Skin of body (tissue), 2 donors: Measurements from ENCODE around the gene MGAT1. TPM values are rescaled to one million over a fixed set of nuclear protein-coding genes. Genes with fewer than 3 reads are reported as not detected.

Source experiments
- DNase-seq: peaks from one replicate; lab custom pipeline; 2025; lab: John Stamatoyannopoulos, UW
- total RNA-seq: library from RNA; depleted of rRNA; stranded (reverse); fragments of >200 nt; gene quantifications from one replicate; pipeline ENCODE4 v1.2.3, GENCODE V29; 2014

The MGAT1 gene
- total RNA-seq, 1 donor from 2014 or later, result 54.4 TPM

- peak; percentile 36 for DNase-seq
These were observed 22.2 kb upstream of the MGAT1 start for GRCh38 chr5:180824630-180825476.

- DNase-seq, result no peak
These were observed 21.5 kb upstream of the MGAT1 start for GRCh38 chr5:180823940-180824629.

- DNase-seq, result no peak
These were observed 20.7 kb upstream of the MGAT1 start for GRCh38 chr5:180823346-180823745.

GRCh38 chr5:180821538-180821937 lies 18.9 kb upstream of the MGAT1 start:
- DNase-seq, result no peak

- DNase-seq, result no peak
These were observed 18.2 kb upstream of the MGAT1 start for GRCh38 chr5:180820788-180821321.

GRCh38 chr5:180818677-180819341 lies 16.2 kb upstream of the MGAT1 start:
- no peak for DNase-seq

GRCh38 chr5:180817893-180818674 lies 15.5 kb upstream of the MGAT1 start:
- no peak for DNase-seq

- DNase-seq, result peak; percentile 34
These were observed 14.3 kb upstream of the MGAT1 start for GRCh38 chr5:180816608-180817534.

GRCh38 chr5:180815293-180815917 lies 12.8 kb upstream of the MGAT1 start:
- no peak for DNase-seq

- DNase-seq, result no peak
These were observed 10.8 kb upstream of the MGAT1 start for GRCh38 chr5:180813420-180813819.

GRCh38 chr5:180811623-180812124 lies 9.1 kb upstream of the MGAT1 start:
- no peak for DNase-seq

GRCh38 chr5:180810959-180811622 lies 8.5 kb upstream of the MGAT1 start:
- DNase-seq, result peak; percentile 49

GRCh38 chr5:180810210-180810958 lies 7.8 kb upstream of the MGAT1 start:
- peak; percentile 96 for DNase-seq

- peak; percentile 93 for DNase-seq
These were observed 7.0 kb upstream of the MGAT1 start for GRCh38 chr5:180809403-180810209.

GRCh38 chr5:180808461-180809000 lies 5.9 kb upstream of the MGAT1 start:
- no peak for DNase-seq

GRCh38 chr5:180807654-180808414 lies 5.2 kb upstream of the MGAT1 start:
- no peak for DNase-seq
